ENCODE measurements around the gene TNFSF12. TPM values are rescaled to one million over a fixed set of nuclear protein-coding genes. Genes with fewer than 3 reads are reported as not detected.

Gene TNFSF12
- total and polyA plus RNA-seq, 3 donors from 2014 or later: 17.0 to 21.5 (median 20.6) TPM

- no peaks in the 10 kb centered on the region for H3K36me3 ChIP-seq (ENCODE audit: low read depth, missing control alignments)
- no peak overlapping the region for H3K27ac ChIP-seq
- TF ChIP-seq, protein P1, sequence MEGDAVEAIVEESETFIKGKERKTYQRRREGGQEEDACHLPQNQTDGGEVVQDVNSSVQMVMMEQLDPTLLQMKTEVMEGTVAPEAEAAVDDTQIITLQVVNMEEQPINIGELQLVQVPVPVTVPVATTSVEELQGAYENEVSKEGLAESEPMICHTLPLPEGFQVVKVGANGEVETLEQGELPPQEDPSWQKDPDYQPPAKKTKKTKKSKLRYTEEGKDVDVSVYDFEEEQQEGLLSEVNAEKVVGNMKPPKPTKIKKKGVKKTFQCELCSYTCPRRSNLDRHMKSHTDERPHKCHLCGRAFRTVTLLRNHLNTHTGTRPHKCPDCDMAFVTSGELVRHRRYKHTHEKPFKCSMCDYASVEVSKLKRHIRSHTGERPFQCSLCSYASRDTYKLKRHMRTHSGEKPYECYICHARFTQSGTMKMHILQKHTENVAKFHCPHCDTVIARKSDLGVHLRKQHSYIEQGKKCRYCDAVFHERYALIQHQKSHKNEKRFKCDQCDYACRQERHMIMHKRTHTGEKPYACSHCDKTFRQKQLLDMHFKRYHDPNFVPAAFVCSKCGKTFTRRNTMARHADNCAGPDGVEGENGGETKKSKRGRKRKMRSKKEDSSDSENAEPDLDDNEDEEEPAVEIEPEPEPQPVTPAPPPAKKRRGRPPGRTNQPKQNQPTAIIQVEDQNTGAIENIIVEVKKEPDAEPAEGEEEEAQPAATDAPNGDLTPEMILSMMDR (IDR thresholded peaks at IDR 0.05): no peak
- TF ChIP-seq POLR2A (IDR thresholded peaks at IDR 0.05): no peak
- no peak for DNase-seq
- peaks cover 17% of the 10 kb centered on the region for H3K4me1 ChIP-seq
- intact Hi-C loops (cut with DNase I; ENCODE audit: low total_unique reads): no loop called here
- H3K9me3 ChIP-seq: no peaks in the 10 kb centered on the region
- no peak overlapping the region for H3K4me3 ChIP-seq
- no peaks in the 10 kb centered on the region for H3K27me3 ChIP-seq
- WGBS, 2 donors: 94 to 98% methylated on average over 10 of the region's 10 CpGs
Measured at GRCh38 chr17:7570351-7570750, 21.5 kb downstream of the TNFSF12 start.

- peaks cover 17% of the 10 kb centered on the region for H3K4me1 ChIP-seq
- no peak for TF ChIP-seq POLR2A (IDR thresholded peaks at IDR 0.05)
- TF ChIP-seq, protein P1 (IDR thresholded peaks at IDR 0.05): no peak
- intact Hi-C loops (cut with DNase I; ENCODE audit: low total_unique reads): no loop called here
- H3K27me3 ChIP-seq: no peaks in the 10 kb centered on the region
- no peaks in the 10 kb centered on the region for H3K36me3 ChIP-seq (ENCODE audit: low read depth, missing control alignments)
- no peak for DNase-seq
- H3K4me3 ChIP-seq: peak overlapping the region; percentile 100
- H3K27ac ChIP-seq: peak overlapping the region; percentile 66 to 93
- WGBS, 2 donors: 0 to 3% methylated on average over 4 to 11 of the region's 11 CpGs
- H3K9me3 ChIP-seq: no peaks in the 10 kb centered on the region
Measured at GRCh38 chr17:7572338-7572587, 23.4 kb downstream of the TNFSF12 start.

GRCh38 chr17:7572588-7573323 lies 23.9 kb downstream of the TNFSF12 start:
- Histone ChIP-seq H3K27me3 (no peaks in the 10 kb centered on the region), H3K9me3 (no peaks in the 10 kb centered on the region), H3K4me1 (peaks cover 17% of the 10 kb centered on the region), H3K27ac (peak overlapping the region; percentile 99), H3K4me3 (peak overlapping the region; percentile 100), H3K36me3 (ENCODE audit: low read depth, missing control alignments) (no peaks in the 10 kb centered on the region)
- 1% methylated on average over 39 to 68 of the region's 73 CpGs for WGBS, 2 donors
- peak; percentile 100 for DNase-seq
- intact Hi-C loops (cut with DNase I; ENCODE audit: low total_unique reads): no loop called here
- TF ChIP-seq POLR2A (IDR thresholded peaks at IDR 0.05): peak; percentile 89
- TF ChIP-seq, protein P1 (IDR thresholded peaks at IDR 0.05): peak in 1 of 3 experiments; percentile 15

DNA sequence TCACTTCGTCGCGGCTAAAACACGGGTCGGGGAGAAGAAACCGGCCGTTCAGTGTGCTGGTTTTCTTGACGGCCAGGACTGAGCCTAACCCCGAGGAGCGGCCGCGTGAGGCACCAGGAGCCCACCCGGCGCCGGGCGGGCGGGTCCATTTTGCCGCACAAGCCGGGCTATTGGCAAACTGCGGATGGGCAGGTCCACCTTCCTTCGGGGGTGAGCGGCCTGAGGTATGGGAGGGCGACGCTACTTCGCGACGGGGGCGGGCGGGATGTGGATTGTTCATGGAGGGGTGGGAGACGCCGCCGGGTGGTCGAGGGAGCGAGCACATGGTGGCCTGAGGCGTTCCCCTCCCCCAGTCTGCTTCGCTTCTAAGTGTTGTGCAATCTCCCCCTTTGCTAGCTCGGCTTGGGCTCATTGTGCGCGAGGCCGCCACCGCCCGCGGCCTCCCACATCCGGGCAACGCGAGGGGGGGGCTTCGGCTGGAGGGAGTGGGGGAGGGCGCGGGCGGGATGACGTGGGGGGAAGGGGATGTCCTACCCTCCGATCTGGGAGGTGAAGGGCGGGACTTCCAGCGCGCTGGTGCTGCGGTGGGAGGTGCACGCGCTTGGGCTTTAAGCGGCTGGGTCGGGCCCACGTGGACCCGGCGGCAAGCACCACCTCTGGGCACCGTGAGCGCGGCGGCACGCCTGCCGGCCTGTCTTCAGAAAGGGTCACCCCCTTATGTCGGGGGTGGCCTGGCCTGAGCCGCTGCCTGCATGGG lies 24.6 kb downstream of the TNFSF12 start:
- Histone ChIP-seq H3K9me3 (no peaks in the 10 kb centered on the region), H3K4me3 (peak overlapping the region; percentile 100), H3K27me3 (no peaks in the 10 kb centered on the region), H3K36me3 (ENCODE audit: low read depth, missing control alignments) (no peaks in the 10 kb centered on the region), H3K27ac (peak overlapping the region; percentile 99), H3K4me1 (peaks cover 17% of the 10 kb centered on the region)
- intact Hi-C loops (cut with DNase I; ENCODE audit: low total_unique reads): no loop called here
- peak; percentile 94 for DNase-seq
- peak; percentile 27 for TF ChIP-seq POLR2A (IDR thresholded peaks at IDR 0.05)
- TF ChIP-seq, protein P1 (IDR thresholded peaks at IDR 0.05): no peak
- WGBS, 2 donors: 0% methylated on average over 71 of the region's 71 CpGs; no CpG with 5 or more reads in 1 of the 2 donors

Measured in testis (tissue), 3 donors.